Measurements from ENCODE around the gene GAS6.
"Not testable (repeated sequence)": the region's sequence is repeated elsewhere in the genome, so short reads cannot be mapped to it uniquely, and the experiment has no call there.

The GAS6 gene

GRCh38 chr13:113839536-113840204, 24.2 kb downstream of the GAS6 start:
- Histone ChIP-seq H3K36me3 (ENCODE audit: insufficient read depth, low read depth, low read length) (peaks cover 3% of the 10 kb centered on the region; the same call in 1 of the 2 replicates), H3K4me1 (ENCODE audit: insufficient read depth, low read length) (peaks cover 4% of the 10 kb centered on the region; the same call in 1 of the 2 replicates), H3K4me3 (ENCODE audit: low read length) (no peak overlapping the region), H3K27ac (ENCODE audit: low read length) (no peak overlapping the region), H3K27me3 (ENCODE audit: insufficient read depth, low read length) (no peaks in the 10 kb centered on the region), H3K9ac (ENCODE audit: low read depth, low read length) (no peak overlapping the region), H3K9me3 (ENCODE audit: insufficient read depth, low read depth, low read length) (no peaks in the 10 kb centered on the region)

DNA sequence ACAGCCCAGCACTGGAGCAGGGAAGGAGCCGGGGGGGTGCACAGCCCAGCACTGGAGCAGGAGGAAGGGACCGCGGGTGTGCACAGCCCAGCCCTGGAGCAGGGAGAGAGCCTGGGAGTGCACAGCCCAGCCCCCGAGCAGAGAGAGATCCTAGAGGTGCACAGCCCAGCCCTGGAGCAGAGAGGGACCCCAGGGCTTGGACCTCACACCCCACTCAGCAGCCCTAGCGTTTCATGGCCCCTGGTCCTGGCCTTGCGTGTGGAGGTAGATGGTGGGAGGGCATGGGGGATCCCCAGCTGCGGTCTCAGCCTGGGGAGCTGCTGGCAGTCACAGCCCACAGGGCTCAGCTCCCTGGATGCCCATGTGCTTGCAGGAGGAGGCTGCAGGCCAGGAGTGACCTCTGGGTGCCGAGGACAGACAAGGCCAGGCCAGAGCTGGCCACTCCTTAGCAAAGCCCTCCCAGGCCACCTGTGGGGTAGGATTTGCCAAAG, 25.1 kb downstream of the GAS6 start:
- Histone ChIP-seq H3K4me1 (ENCODE audit: insufficient read depth, low read length) (peaks cover 4% of the 10 kb centered on the region; the same call in 1 of the 2 replicates), H3K9me3 (ENCODE audit: insufficient read depth, low read depth, low read length) (no peaks in the 10 kb centered on the region), H3K36me3 (ENCODE audit: insufficient read depth, low read depth, low read length) (peaks cover 4% of the 10 kb centered on the region; the same call in 1 of the 2 replicates), H3K9ac (ENCODE audit: low read depth, low read length) (no peak overlapping the region), H3K27ac (ENCODE audit: low read length) (no peak overlapping the region), H3K4me3 (ENCODE audit: low read length) (no peak overlapping the region), H3K27me3 (ENCODE audit: insufficient read depth, low read length) (no peaks in the 10 kb centered on the region)

DNA sequence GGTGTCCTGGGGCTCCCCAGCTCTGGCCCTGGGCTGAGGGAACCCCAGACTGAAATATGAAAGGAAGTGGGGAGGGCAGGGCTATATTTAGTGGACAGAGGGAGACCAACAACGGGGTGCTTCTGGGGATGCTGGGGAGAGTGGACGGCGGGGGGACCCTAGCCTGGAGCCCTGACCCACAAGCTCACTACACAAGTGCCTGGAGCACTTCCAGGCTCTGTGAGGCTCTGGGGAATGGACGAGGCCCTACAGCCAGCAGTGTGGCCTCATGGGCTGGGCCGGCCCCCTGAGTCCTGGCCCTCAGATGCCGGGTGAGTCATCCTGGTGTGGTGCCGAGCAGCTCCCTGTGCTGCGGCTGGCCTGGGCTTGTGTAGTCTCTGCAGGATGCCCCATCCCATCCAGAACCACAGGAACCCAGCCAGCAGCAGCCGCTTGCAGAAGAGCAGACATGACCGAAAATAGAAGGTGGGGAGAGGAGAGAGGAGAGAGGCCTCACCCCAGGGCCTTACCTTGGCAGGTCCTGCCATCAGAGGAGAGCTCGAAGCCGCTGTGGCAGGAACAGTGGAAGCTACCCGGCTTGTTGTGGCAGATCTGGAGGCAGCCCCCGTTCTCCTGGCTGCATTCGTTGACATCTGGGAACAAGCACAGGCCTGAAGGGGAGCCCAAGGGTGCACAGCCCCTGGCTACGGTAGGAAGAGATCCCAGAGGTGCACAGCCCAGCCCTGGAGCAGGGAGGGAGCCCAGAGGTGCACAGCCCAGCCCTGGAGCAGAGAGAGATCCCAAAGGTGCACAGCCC, 26.1 kb downstream of the GAS6 start:
- peaks cover 9% of the 10 kb centered on the region; the same call in 1 of the 2 replicates for H3K36me3 ChIP-seq (ENCODE audit: insufficient read depth, low read depth, low read length)
- no peaks in the 10 kb centered on the region for H3K27me3 ChIP-seq (ENCODE audit: insufficient read depth, low read length)
- no peaks in the 10 kb centered on the region for H3K9me3 ChIP-seq (ENCODE audit: insufficient read depth, low read depth, low read length)
- H3K4me1 ChIP-seq (ENCODE audit: insufficient read depth, low read length): peaks cover 4% of the 10 kb centered on the region; the same call in 1 of the 2 replicates
- H3K27ac ChIP-seq (ENCODE audit: low read length): peak overlapping the region; percentile 48
- peak overlapping the region; percentile 29; the same call in 1 of the 2 replicates for H3K9ac ChIP-seq (ENCODE audit: low read depth, low read length)
- no peak overlapping the region for H3K4me3 ChIP-seq (ENCODE audit: low read length)

DNA sequence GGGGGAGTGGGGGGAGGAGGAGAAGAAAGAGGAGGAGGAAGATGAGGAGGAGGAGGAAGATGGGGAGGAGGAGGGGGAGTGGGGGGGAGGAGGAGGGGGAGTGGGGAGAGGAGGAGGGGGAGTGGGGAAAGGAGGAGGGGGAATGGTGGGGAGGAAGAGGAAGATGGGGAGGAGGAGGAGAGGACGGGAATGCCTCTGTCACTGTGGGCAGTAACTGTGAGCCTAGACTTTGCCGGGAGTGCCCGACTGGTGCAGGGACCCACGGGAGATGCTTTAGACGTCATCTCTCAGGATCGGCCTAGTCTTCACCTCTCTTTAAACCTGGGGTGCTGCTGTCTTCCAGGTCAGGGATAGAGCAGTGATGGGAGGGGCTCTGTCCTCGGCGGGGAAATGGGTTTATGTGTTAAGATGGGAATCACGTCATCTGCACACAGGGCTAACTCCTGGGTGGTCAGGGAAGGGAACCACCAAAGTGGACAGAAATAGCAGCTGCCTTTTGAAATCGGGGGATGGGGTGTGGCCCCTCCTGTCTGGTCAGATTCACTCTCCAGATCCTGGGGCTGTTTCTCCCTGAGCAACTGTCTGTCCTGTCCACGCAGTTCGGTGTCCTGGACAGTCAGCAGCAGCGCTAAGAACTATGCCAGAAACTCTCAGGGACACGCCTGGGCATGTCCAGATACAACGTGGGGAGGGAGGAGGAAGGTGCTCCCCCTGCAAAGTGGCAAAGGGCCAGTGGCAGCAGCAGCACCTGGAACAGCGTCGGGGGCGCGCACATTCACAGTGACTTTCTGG, 26.9 kb downstream of the GAS6 start:
- Histone ChIP-seq H3K9me3 (ENCODE audit: insufficient read depth, low read depth, low read length) (no peaks in the 10 kb centered on the region), H3K9ac (ENCODE audit: low read depth, low read length) (peak overlapping the region; percentile 29; the same call in 1 of the 2 replicates), H3K4me1 (ENCODE audit: insufficient read depth, low read length) (peaks cover 4% of the 10 kb centered on the region; the same call in 1 of the 2 replicates), H3K4me3 (ENCODE audit: low read length) (no peak overlapping the region), H3K36me3 (ENCODE audit: insufficient read depth, low read depth, low read length) (peaks cover 9% of the 10 kb centered on the region; the same call in 1 of the 2 replicates), H3K27me3 (ENCODE audit: insufficient read depth, low read length) (no peaks in the 10 kb centered on the region), H3K27ac (ENCODE audit: low read length) (peak overlapping the region; percentile 48)

GRCh38 chr13:113835461-113836270, 28.2 kb downstream of the GAS6 start:
- no peaks in the 10 kb centered on the region for H3K9me3 ChIP-seq (ENCODE audit: insufficient read depth, low read depth, low read length)
- H3K4me3 ChIP-seq (ENCODE audit: low read length): no peak overlapping the region
- no peaks in the 10 kb centered on the region for H3K27me3 ChIP-seq (ENCODE audit: insufficient read depth, low read length)
- H3K4me1 ChIP-seq (ENCODE audit: insufficient read depth, low read length): peaks cover 4% of the 10 kb centered on the region; the same call in 1 of the 2 replicates
- H3K27ac ChIP-seq (ENCODE audit: low read length): no peak overlapping the region
- H3K9ac ChIP-seq (ENCODE audit: low read depth, low read length): no peak overlapping the region
- H3K36me3 ChIP-seq (ENCODE audit: insufficient read depth, low read depth, low read length): peaks cover 9% of the 10 kb centered on the region; the same call in 1 of the 2 replicates

- H3K36me3 ChIP-seq (ENCODE audit: insufficient read depth, low read depth, low read length): peaks cover 9% of the 10 kb centered on the region; the same call in 1 of the 2 replicates
- no peaks in the 10 kb centered on the region for H3K27me3 ChIP-seq (ENCODE audit: insufficient read depth, low read length)
- no peak overlapping the region for H3K27ac ChIP-seq (ENCODE audit: low read length)
- peaks cover 4% of the 10 kb centered on the region; the same call in 1 of the 2 replicates for H3K4me1 ChIP-seq (ENCODE audit: insufficient read depth, low read length)
- no peaks in the 10 kb centered on the region for H3K9me3 ChIP-seq (ENCODE audit: insufficient read depth, low read depth, low read length)
- H3K9ac ChIP-seq (ENCODE audit: low read depth, low read length): no peak overlapping the region
- no peak overlapping the region for H3K4me3 ChIP-seq (ENCODE audit: low read length)
These were observed 29.2 kb downstream of the GAS6 start for GRCh38 chr13:113834496-113835200.

GRCh38 chr13:113834006-113834405, 29.9 kb downstream of the GAS6 start:
- not testable (repeated sequence) for H3K4me1 ChIP-seq (ENCODE audit: insufficient read depth, low read length); H3K36me3 ChIP-seq (ENCODE audit: insufficient read depth, low read depth, low read length); H3K9me3 ChIP-seq (ENCODE audit: insufficient read depth, low read depth, low read length); H3K9ac ChIP-seq (ENCODE audit: low read depth, low read length); H3K27me3 ChIP-seq (ENCODE audit: insufficient read depth, low read length); H3K27ac ChIP-seq (ENCODE audit: low read length); H3K4me3 ChIP-seq (ENCODE audit: low read length)

DNA sequence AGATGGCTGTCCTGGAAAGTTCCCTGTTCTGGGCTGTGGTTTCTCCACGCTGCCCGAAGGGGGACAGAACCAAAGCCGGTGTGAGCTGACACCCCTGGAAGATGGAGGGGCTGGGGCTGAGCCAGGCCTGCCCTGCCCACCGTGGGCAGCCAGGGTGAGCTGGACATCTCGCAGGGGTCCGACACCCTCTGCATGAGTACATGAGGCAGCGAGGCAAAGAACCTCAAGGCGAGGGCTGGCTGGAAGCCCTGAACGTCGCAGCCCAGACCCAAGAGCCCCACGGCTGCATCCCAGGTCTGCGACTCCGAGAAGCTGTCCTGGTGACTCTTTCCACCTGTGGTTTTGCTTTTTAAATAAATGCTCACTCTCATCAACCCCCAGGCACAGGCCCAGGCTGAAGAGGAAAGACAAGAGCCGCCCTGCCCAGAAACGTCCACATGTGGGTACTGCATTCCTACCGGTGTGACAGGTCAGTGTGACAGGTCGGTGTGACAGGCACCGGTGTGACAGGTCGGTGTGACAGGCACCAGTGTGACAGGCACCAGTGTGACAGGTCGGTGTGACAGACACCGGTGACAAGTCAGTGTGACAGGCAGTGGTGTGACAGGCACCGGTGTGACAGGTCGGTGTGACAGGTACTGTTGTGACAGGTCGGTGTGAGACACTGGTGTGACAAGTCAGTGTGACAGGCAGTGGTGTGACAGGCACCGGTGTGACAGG, 30.6 kb downstream of the GAS6 start:
- no peaks in the 10 kb centered on the region for H3K27me3 ChIP-seq (ENCODE audit: insufficient read depth, low read length)
- no peak overlapping the region for H3K4me3 ChIP-seq (ENCODE audit: low read length)
- no peak overlapping the region for H3K9ac ChIP-seq (ENCODE audit: low read depth, low read length)
- H3K9me3 ChIP-seq (ENCODE audit: insufficient read depth, low read depth, low read length): no peaks in the 10 kb centered on the region
- peaks cover 4% of the 10 kb centered on the region; the same call in 1 of the 2 replicates for H3K4me1 ChIP-seq (ENCODE audit: insufficient read depth, low read length)
- H3K27ac ChIP-seq (ENCODE audit: low read length): no peak overlapping the region
- H3K36me3 ChIP-seq (ENCODE audit: insufficient read depth, low read depth, low read length): peaks cover 13% of the 10 kb centered on the region; the same call in 1 of the 2 replicates

GRCh38 chr13:113832631-113833030, 31.2 kb downstream of the GAS6 start:
- Histone ChIP-seq H3K9me3 (ENCODE audit: insufficient read depth, low read depth, low read length) (no peaks in the 10 kb centered on the region), H3K9ac (ENCODE audit: low read depth, low read length) (no peak overlapping the region), H3K27ac (ENCODE audit: low read length) (no peak overlapping the region), H3K4me3 (ENCODE audit: low read length) (no peak overlapping the region), H3K36me3 (ENCODE audit: insufficient read depth, low read depth, low read length) (peaks cover 14% of the 10 kb centered on the region; the same call in 1 of the 2 replicates), H3K27me3 (ENCODE audit: insufficient read depth, low read length) (no peaks in the 10 kb centered on the region), H3K4me1 (ENCODE audit: insufficient read depth, low read length) (peaks cover 4% of the 10 kb centered on the region; the same call in 1 of the 2 replicates)

- Histone ChIP-seq H3K27ac (ENCODE audit: low read length) (no peak overlapping the region), H3K4me1 (ENCODE audit: insufficient read depth, low read length) (peaks cover 3% of the 10 kb centered on the region; the same call in 1 of the 2 replicates)
These were observed 31.7 kb downstream of the GAS6 start for GRCh38 chr13:113832205-113832604.

More at GRCh38 chr13:113832205-113832604, 31.7 kb downstream of the GAS6 start:
- Histone ChIP-seq H3K36me3 (ENCODE audit: insufficient read depth, low read depth, low read length) (peaks cover 16% of the 10 kb centered on the region; the same call in 1 of the 2 replicates), H3K27me3 (ENCODE audit: insufficient read depth, low read length) (no peaks in the 10 kb centered on the region), H3K9me3 (ENCODE audit: insufficient read depth, low read depth, low read length) (no peaks in the 10 kb centered on the region), H3K9ac (ENCODE audit: low read depth, low read length) (no peak overlapping the region), H3K4me3 (ENCODE audit: low read length) (no peak overlapping the region)

Measured in iPS-20b (cell line).